GM18517 (cell line): ENCODE data around the gene PARP6.

Experiments used
- ATAC-seq: cut with Tn5 transposase; IDR thresholded peaks from one replicate; pipeline ENCODE4 v1.9.1; 2021; ENCODE audit warnings: mild to moderate bottlenecking, moderate library complexity; ENCODE audit not compliant: unreplicated experiment

Gene PARP6

GRCh38 chr15:72231833-72232478, 40.4 kb downstream of the PARP6 start:
- ATAC-seq, result no peak

- peak; percentile 46 for ATAC-seq
Observed at GRCh38 chr15:72231066-72231832, 41.1 kb downstream of the PARP6 start, which contains the start of gene PKM. TSS of gene PKM (minus strand) at chr15:72231190. CDS start at chr15:72219097, 12,093 bp downstream.

GRCh38 chr15:72230197-72231065, 41.9 kb downstream of the PARP6 start:
- no peak for ATAC-seq

DNA sequence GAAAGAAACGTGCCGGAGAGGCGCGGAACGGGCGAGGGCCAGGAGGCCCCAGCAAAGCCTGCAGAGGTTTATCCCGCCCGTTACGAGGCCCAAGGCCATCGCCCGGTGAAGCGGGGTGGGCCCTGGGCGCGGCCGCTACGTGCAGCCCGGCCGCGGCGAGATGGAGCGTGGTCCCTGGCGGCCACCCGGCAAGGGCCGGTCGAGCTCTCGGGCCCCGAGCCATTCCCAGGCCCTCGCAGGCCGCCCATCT, 42.5 kb downstream of the PARP6 start:
- no peak for ATAC-seq

GRCh38 chr15:72229076-72229946, 43.0 kb downstream of the PARP6 start:
- no peak for ATAC-seq

- ATAC-seq, result no peak
Observed at GRCh38 chr15:72227720-72228119, 44.6 kb downstream of the PARP6 start.

GRCh38 chr15:72227192-72227586, 45.2 kb downstream of the PARP6 start:
- no peak for ATAC-seq

- ATAC-seq, result no peak
Observed at GRCh38 chr15:72223278-72223677, 49.1 kb downstream of the PARP6 start.

GRCh38 chr15:72222393-72222792, 50.0 kb downstream of the PARP6 start:
- ATAC-seq, result no peak

DNA sequence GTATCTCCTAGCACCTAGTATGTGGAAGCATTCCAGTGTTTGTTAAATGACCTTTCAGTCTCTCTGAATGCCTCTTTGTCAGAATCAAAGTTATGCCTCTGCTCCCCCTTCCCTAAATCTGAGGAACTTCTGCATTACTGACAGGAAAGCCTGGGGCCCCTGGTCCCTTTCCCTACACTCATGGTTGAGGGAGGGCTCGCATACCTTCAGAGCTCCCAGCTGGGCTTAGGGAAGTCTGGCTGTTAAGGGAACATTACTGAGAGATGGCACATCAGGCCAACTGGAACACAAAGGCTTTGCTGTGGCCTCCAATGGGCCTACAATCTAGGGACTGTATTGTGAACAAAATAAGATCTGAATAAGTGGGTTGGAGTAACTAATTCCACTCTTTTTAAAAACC, 51.7 kb downstream of the PARP6 start:
- ATAC-seq, result no peak

DNA sequence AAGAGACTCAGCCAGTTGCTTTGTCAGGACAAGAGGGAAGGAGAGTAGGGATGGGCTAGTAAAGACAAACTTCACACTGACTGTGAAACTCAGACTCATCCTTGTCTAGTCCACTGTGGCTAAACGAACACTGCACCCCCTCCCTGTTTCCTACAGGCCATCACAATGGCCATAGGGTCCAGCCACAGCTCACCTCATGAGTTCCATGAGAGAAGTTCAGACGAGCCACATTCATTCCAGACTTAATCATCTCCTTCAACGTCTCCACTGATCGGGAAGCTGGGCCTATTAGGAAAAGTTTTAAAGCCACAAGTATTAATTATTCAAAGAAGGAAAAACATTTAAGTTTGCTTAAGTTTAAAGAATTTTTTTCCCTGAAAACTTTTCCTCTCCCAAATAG, 55.1 kb downstream of the PARP6 start:
- no peak for ATAC-seq

DNA sequence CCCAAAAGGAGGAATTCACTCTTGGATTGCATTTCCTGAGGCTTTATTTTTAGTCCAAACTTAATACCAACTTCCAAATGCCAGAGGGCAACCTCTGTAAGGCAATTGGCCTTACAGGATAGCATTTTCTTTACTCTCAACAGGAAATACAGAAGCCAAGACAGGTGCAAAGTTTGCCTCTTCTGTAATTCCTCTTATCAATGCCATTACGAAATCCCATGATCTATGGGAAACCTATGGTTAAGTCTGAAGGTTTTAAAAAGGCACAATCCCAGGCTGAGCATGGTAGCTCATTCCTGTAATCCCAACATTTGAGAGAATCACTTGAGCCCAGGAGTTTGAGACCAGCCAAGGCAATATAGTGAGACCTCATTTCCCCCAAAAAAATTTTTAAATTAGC, 56.3 kb downstream of the PARP6 start:
- no peak for ATAC-seq

DNA sequence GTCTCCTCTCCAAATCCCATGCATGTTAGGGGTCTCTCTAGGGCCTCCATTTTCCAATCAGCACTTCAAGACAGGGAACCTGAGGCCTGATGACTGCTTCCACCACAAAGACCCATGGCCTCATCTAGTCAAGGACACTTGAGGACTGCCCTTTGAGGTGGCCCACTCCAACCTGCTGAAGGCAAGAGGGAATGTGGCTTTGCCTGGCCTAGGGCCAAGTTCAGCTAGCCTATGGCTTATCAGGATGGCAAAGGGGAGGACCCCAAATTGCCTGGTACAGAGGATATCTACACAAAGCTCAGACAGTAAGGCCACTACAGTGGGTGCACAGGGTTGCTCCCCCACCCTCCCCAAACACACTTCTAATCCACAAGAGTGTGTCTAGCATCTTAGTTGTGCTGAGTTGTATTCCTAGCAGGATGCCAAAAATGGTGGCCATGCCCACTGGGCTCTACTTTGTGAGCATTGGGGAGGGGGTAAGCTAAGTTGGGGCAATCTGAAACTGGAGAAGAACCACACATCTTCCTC, 64.7 kb downstream of the PARP6 start:
- no peak for ATAC-seq

DNA sequence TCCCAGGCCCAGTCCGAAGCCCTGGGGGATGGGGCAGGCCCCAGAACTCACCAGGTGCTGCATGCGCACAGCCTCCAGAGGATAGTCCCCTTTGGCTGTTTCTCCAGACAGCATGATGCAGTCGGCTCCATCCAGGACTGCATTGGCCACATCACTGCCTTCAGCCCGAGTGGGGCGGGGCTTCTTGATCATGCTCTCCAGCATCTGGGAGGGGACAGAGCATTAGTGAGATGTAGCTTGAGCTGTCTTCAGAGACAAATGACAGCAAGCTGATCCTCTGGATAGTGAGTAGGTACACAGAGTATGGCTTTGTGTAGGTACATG, 65.7 kb downstream of the PARP6 start:
- ATAC-seq, result no peak

GRCh38 chr15:72205896-72206676, 66.3 kb downstream of the PARP6 start:
- ATAC-seq, result no peak

GRCh38 chr15:72205273-72205672, 67.1 kb downstream of the PARP6 start:
- ATAC-seq, result no peak

- no peak for ATAC-seq
Observed at GRCh38 chr15:72203507-72203837, 68.9 kb downstream of the PARP6 start.

DNA sequence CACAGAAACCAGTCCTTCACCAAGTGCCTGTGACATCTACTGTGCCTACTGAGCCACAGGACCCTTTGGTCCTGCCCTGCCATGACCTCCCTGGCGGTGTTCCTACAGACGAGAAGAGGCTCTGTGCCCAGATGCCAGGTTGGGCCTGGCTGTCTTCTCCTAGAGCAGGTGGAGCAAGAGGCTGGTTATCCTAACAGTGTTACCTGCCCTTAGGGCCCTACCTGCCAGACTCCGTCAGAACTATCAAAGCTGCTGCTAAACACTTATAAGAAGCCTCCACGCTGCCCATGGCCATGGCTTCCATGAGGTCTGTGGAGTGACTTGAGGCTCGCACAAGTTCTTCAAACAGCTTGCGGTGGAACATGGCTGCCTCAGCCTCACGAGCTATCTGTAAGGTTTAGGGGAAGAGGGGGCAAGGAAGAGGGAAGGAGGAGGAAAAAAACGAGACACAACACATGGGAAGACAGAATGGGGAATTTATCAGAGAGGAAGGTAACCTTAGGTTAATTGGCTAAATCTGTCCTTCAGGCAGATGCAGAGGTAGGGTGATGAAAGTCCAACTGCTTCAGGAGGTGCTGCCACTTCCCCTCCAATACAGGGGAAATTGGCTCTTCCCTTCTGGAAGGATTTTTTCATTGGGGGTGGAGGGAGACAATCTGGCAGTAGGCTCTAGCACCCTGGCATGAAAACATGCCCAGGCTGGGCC, 69.4 kb downstream of the PARP6 start:
- ATAC-seq, result no peak

GRCh38 chr15:72202302-72202701, 70.1 kb downstream of the PARP6 start:
- ATAC-seq, result no peak
